ENCODE results near the gene SLFN5.

GRCh38 chr17:35315283-35315682 lies 72.4 kb downstream of the SLFN5 start:
- TF ChIP-seq, protein P1, sequence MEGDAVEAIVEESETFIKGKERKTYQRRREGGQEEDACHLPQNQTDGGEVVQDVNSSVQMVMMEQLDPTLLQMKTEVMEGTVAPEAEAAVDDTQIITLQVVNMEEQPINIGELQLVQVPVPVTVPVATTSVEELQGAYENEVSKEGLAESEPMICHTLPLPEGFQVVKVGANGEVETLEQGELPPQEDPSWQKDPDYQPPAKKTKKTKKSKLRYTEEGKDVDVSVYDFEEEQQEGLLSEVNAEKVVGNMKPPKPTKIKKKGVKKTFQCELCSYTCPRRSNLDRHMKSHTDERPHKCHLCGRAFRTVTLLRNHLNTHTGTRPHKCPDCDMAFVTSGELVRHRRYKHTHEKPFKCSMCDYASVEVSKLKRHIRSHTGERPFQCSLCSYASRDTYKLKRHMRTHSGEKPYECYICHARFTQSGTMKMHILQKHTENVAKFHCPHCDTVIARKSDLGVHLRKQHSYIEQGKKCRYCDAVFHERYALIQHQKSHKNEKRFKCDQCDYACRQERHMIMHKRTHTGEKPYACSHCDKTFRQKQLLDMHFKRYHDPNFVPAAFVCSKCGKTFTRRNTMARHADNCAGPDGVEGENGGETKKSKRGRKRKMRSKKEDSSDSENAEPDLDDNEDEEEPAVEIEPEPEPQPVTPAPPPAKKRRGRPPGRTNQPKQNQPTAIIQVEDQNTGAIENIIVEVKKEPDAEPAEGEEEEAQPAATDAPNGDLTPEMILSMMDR (IDR thresholded peaks at IDR 0.05): no peak
- no peak for TF ChIP-seq POLR2A (IDR thresholded peaks at IDR 0.05)

Data from thyroid gland (tissue), 4 donors.